Psoas muscle (tissue), 8 donors: Measurements from ENCODE around the gene KCNJ9. TPM values are rescaled to one million over a fixed set of nuclear protein-coding genes. Genes with fewer than 3 reads are reported as not detected.
"Not testable (repeated sequence)": the region's sequence is repeated elsewhere in the genome, so short reads cannot be mapped to it uniquely, and the experiment has no call there.

ENCODE experiments used
- ATAC-seq, 4 donors: fragments of 200-7000 bp; cut with Tn5 transposase; one replicate each; pipeline ENCODE4 v1.9.1; 2020; ENCODE audit warnings: moderate library complexity in 3 of 4, mild to moderate bottlenecking in 2 of 4
- DNase-seq, 2 donors: peaks; one replicate each; pipeline ENCODE4 v3.0.0-alpha.2; 2020
- H3K27ac ChIP-seq: fragments of 200-600 bp; one replicate; pipeline ENCODE4 v1.8.0; 2022
- H3K27me3 ChIP-seq, 3 donors: fragments of 200-600 bp in 1 of 3; one replicate each; pipeline versions ENCODE4 v1.6.1 to v1.8.0; 2013 to 2022; ENCODE audit warnings: low read length in 2 of 3, mild to moderate bottlenecking in 2 of 3, moderate library complexity in 1 of 3; ENCODE audit not compliant: insufficient read depth in 3 of 3
- H3K36me3 ChIP-seq, 2 donors: fragments of 200-600 bp in 1 of 2; one replicate each; pipeline versions ENCODE4 v1.6.1 to v1.8.0; 2013 to 2022; ENCODE audit warnings: low read depth in 1 of 2, mild to moderate bottlenecking in 1 of 2, moderate library complexity in 1 of 2; ENCODE audit not compliant: insufficient read depth in 1 of 2
- H3K4me1 ChIP-seq: fragments of 200-600 bp; one replicate; pipeline ENCODE4 v1.8.0; 2022
- H3K4me3 ChIP-seq: fragments of 200-600 bp; one replicate; pipeline ENCODE4 v1.8.0; 2022; ENCODE audit warnings: mild to moderate bottlenecking
- H3K9me3 ChIP-seq: fragments of 200-600 bp; one replicate; pipeline ENCODE4 v1.8.0; 2022
- WGBS, 3 donors: extraction: QIAGEN DNeasy Blood & Tissue Kit; methylation state at CpG; one replicate each; pipeline versions ENCODE4 v1.1.6 to v1.1.7; 2013; 5-methylcytosine and 5-hydroxymethylcytosine counted together
- intact Hi-C, 2 donors: fragments of 100-400 bp; cut with DNase I; formaldehyde crosslinking; loops; one replicate each; pipeline versions ENCODE4 v1.11.0 to v1.14.2; 2022
- polyA plus RNA-seq, 3 donors: library from polyadenylated mRNA; stranded (reverse); fragments of 200-250 nt; gene quantifications; one replicate each; pipeline ENCODE4 v1.2.3, GENCODE V29; 2013
- total RNA-seq, 4 donors: library from RNA; stranded (reverse); fragmentation: NEBNext Ultra II Directional in 2 of 4; extraction: Animal tissue kit (Norgen Biotek cat#: 25700) in 2 of 4; gene quantifications; one replicate each; pipeline versions ENCODE4 v1.2.1 to v1.2.4, GENCODE V29; 2021 to 2023
- TF ChIP-seq, protein P1 (sequence below): fragments of 200-600 bp; IDR thresholded peaks from one replicate; pipeline ENCODE4 v1.8.0; 2022; ENCODE audit warnings: antibody characterized with exemption
- donor health status: healthy with polysubstance abuse.
- donor health status: DM: no; HTN: no; CAD: no; lungs with moderate emphysema.
- donor health status: Bipolar disorder and iron deficiency.
- donor health status: healthy.
- donor health status: DM: yes; HTN: yes; CAD: no.
- donor health status: DM: no; HTN: no; CAD: no.
- donor health status: DM: no; HTN: no; CAD: no.
- donor health status: DM: yes; HTN: yes; CAD: no.

The KCNJ9 gene
- total and polyA plus RNA-seq, 7 donors, result 0.01 to 0.04 TPM; not detected in 5

DNA sequence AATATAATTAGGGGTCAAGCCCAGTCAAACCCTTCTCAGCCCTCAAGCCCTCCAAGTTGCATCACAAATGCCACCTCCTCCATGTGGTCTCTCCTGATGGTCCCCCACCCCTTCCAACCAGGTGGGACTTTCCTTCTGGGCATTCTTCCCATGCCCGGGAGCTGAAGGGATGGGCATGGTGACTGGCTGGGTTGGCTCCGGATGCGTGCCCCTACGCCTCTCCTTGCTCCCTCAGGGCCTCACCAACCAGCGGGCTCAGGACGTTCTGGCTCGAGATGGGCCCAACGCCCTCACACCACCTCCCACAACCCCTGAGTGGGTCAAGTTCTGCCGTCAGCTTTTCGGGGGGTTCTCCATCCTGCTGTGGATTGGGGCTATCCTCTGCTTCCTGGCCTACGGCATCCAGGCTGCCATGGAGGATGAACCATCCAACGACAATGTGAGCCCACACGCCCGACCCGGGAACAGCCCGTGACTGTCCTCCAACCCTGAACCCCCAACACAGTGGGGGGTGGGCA lies 41.7 kb downstream of the KCNJ9 start:
- H3K27me3 ChIP-seq, result no peaks in the 10 kb centered on the region
- intact Hi-C loops, result no loop called here
- H3K4me3 ChIP-seq, result peak overlapping the region; percentile 12
- peak overlapping the region; percentile 98 for H3K27ac ChIP-seq
- peaks cover 0 to 80% of the 10 kb centered on the region in 2 donors for H3K36me3 ChIP-seq
- ATAC-seq, result no peak
- no peaks in the 10 kb centered on the region for H3K9me3 ChIP-seq
- TF ChIP-seq, protein P1, sequence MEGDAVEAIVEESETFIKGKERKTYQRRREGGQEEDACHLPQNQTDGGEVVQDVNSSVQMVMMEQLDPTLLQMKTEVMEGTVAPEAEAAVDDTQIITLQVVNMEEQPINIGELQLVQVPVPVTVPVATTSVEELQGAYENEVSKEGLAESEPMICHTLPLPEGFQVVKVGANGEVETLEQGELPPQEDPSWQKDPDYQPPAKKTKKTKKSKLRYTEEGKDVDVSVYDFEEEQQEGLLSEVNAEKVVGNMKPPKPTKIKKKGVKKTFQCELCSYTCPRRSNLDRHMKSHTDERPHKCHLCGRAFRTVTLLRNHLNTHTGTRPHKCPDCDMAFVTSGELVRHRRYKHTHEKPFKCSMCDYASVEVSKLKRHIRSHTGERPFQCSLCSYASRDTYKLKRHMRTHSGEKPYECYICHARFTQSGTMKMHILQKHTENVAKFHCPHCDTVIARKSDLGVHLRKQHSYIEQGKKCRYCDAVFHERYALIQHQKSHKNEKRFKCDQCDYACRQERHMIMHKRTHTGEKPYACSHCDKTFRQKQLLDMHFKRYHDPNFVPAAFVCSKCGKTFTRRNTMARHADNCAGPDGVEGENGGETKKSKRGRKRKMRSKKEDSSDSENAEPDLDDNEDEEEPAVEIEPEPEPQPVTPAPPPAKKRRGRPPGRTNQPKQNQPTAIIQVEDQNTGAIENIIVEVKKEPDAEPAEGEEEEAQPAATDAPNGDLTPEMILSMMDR, result no peak
- H3K4me1 ChIP-seq, result peaks cover 89% of the 10 kb centered on the region
- DNase-seq, result no peak
- 53 to 75% (median 60%) methylated on average over 16 of the region's 16 CpGs for WGBS, 3 donors

DNA sequence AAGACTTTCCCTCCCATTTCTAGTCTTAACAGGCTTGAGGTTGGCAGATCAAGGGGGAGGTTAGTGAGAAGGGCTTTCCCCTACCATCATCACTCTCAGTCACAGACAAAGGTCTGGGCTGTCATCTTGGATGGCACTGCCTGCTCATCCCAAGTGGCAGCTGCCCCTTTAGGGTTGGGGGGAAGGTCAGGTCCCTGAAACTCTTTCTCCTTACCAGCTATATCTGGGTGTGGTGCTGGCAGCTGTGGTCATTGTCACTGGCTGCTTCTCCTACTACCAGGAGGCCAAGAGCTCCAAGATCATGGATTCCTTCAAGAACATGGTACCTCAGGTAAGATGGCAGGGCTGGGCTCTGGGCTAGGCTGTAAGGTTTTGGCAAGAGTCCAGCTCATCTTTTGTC lies 42.4 kb downstream of the KCNJ9 start:
- DNase-seq, result no peak
- TF ChIP-seq, protein P1, result no peak
- no peaks in the 10 kb centered on the region for H3K27me3 ChIP-seq
- H3K4me1 ChIP-seq, result peaks cover 89% of the 10 kb centered on the region
- ATAC-seq, result no peak
- H3K27ac ChIP-seq, result peak overlapping the region; percentile 98
- intact Hi-C loops, result no loop called here
- peak overlapping the region; percentile 37 for H3K4me3 ChIP-seq
- H3K36me3 ChIP-seq, result peaks cover 0 to 78% of the 10 kb centered on the region in 2 donors
- no peaks in the 10 kb centered on the region for H3K9me3 ChIP-seq

DNA sequence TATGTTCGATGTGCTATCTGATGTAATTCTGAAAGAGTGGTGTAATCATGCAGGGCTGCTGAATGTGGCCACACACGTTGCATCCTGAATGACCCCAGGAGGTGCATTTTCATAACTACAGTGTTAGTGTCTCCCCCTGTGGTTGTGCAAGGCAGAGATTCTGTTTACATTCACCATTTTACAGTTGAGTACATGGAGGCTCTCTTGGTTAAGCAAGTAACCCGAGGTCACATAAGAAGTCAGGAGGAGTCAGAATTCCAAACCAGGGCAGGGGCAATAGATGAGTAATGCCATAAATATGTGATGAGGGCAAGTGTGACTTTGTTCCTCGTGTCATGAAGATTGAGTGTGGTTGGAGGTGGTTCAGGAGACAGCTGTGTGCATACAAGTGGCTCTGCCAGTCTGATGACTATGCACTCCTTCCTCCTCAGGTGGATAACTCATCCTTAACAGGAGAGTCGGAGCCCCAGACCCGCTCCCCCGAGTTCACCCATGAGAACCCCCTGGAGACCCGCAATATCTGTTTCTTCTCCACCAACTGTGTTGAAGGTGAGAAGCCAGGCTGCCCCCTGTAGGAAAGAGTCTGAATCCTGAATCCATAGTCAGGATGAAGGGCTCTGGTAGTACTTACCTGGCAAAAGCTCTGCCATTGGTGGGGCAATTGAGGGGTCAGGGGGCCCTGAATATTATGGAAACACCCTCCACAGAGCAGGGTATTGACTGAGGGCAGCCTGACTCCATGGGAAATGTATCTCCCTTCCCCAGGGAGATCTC lies 43.6 kb downstream of the KCNJ9 start:
- DNase-seq (peak in 1 of 2 donors; percentile 72), ATAC-seq (peak; percentile 67 to 74 (median 73))
- peak overlapping the region; percentile 98 for H3K27ac ChIP-seq
- WGBS, 3 donors, result 29 to 42% (median 29%) methylated on average over 8 of the region's 8 CpGs
- no peaks in the 10 kb centered on the region for H3K27me3 ChIP-seq
- intact Hi-C loops, result no loop called here
- H3K4me1 ChIP-seq, result peaks cover 88% of the 10 kb centered on the region
- H3K36me3 ChIP-seq, result peaks cover 0 to 87% of the 10 kb centered on the region in 2 donors
- H3K9me3 ChIP-seq, result no peaks in the 10 kb centered on the region
- H3K4me3 ChIP-seq, result peak overlapping the region; percentile 37
- TF ChIP-seq, protein P1, result no peak

DNA sequence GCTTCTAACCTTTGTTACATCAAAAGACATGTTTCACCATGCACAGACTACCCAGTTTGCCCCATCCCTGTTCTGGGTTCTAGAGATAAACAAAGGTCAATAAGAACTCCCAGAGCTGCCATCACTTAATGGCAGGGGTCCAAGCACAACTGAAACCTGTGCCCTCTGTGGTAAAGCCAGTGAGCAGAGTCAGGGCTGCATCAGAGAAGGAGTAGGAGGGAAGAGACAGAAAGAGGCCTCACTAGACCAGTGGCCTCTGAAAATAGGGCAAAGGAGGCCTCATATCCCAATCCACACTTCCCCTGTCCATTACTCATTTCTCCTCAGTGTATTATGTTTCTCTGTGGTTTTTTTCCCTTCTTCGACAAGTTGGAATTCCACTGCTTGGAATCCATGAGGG lies 44.4 kb downstream of the KCNJ9 start:
- 25 to 43% (median 31%) methylated on average over 1 of the region's 1 CpG for WGBS, 3 donors
- ATAC-seq (no peak), DNase-seq (no peak)
- intact Hi-C loops, result no loop called here
- no peaks in the 10 kb centered on the region for H3K27me3 ChIP-seq
- no peaks in the 10 kb centered on the region for H3K9me3 ChIP-seq
- H3K36me3 ChIP-seq, result peaks cover 0 to 89% of the 10 kb centered on the region in 2 donors
- peak overlapping the region; percentile 33 for H3K4me3 ChIP-seq
- H3K27ac ChIP-seq, result peak overlapping the region; percentile 98
- TF ChIP-seq, protein P1, result no peak
- peaks cover 88% of the 10 kb centered on the region for H3K4me1 ChIP-seq

DNA sequence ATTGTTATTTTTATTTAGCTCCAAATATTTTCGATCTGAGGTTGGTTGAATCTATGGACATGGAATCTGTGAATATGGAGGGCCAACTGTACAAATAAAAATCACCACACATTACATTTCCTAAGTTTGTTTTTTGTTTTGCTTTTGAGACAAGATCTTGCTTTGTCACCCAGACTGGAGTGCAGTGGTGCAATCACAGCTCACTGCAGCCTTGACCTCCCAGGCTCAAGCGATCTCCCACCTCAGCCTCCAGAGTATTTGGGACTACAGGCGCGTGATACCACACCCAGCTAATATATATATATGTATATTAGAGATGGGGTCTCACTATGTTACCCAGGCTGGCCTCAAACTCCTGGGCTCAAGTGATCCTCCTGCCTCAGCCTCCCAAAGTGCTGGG lies 45.0 kb downstream of the KCNJ9 start:
- intact Hi-C loops, ATAC-seq, H3K4me3 ChIP-seq, DNase-seq, H3K27me3 ChIP-seq, H3K9me3 ChIP-seq: not testable (repeated sequence)
- peaks cover 0 to 89% of the 10 kb centered on the region in 2 donors for H3K36me3 ChIP-seq
- 66 to 84% (median 72%) methylated on average over 4 of the region's 4 CpGs for WGBS, 3 donors
- peaks cover 88% of the 10 kb centered on the region for H3K4me1 ChIP-seq
- peak overlapping the region; percentile 98 for H3K27ac ChIP-seq
